Measurements from ENCODE around the gene DGKQ. TPM values are rescaled to one million over a fixed set of nuclear protein-coding genes. Genes with fewer than 3 reads are reported as not detected.
A peak's percentile ranks its signal among the peaks of the same experiment; 100 is the strongest.

The DGKQ gene
- total and polyA plus RNA-seq, 2 of the 13 experiments (the other 11 are each of a cell fraction or from before 2014, with no cell fraction given): 4.5 to 7.2 TPM

- no peak for TF ChIP-seq THAP7 (CRISPR knock-in tag; IDR thresholded peaks at IDR 0.05)
- no peak for TF ChIP-seq ZNF281 (CRISPR knock-in tag; IDR thresholded peaks at IDR 0.05; ENCODE audit: borderline replicate concordance)
- TF ChIP-seq SPEN (CRISPR knock-in tag; IDR thresholded peaks at IDR 0.05; ENCODE audit: low read depth): no peak
- no peak for TF ChIP-seq ZNF704 (CRISPR knock-in tag; IDR thresholded peaks at IDR 0.05; ENCODE audit: borderline replicate concordance)
- TF ChIP-seq ZFX (CRISPR knock-in tag; IDR thresholded peaks at IDR 0.05; ENCODE audit: low read depth): peak; percentile 43; the same call in 1 of the 2 replicates
- no peak for TF ChIP-seq HBP1 (CRISPR knock-in tag; IDR thresholded peaks at IDR 0.05; ENCODE audit: low read depth)
- TF ChIP-seq ZNF296 (CRISPR knock-in tag; conservative IDR thresholded peaks at IDR 0.05): no peak
- peak; percentile 63; the same call in 1 of the 2 replicates for TF ChIP-seq EED (CRISPR knock-in tag; IDR thresholded peaks at IDR 0.05)
- TF ChIP-seq ZNF256 (CRISPR knock-in tag; conservative IDR thresholded peaks at IDR 0.05): no peak
- no peak for TF ChIP-seq ATRX (CRISPR knock-in tag; IDR thresholded peaks at IDR 0.05; ENCODE audit: borderline replicate concordance)
- TF ChIP-seq ZNF235 (CRISPR knock-in tag; IDR thresholded peaks at IDR 0.05; ENCODE audit: borderline replicate concordance): no peak
- TF ChIP-seq HDAC1 (CRISPR knock-in tag; IDR thresholded peaks at IDR 0.05): 0 out of 2 replicates have a peak, but pooled peaks have one; percentile 24
- TF ChIP-seq, protein P1, sequence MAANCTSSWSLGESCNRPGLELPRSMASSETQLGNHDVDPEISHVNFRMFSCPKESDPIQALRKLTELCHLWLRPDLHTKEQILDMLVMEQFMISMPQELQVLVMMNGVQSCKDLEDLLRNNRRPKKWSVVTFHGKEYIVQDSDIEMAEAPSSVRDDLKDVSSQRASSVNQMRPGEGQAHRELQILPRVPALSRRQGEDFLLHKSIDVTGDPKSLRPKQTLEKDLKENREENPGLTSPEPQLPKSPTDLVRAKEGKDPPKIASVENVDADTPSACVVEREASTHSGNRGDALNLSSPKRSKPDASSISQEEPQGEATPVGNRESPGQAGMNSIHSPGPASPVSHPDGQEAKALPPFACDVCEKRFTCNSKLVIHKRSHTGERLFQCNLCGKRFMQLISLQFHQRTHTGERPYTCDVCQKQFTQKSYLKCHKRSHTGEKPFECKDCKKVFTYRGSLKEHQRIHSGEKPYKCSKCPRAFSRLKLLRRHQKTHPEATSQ (CRISPR knock-in tag; IDR thresholded peaks at IDR 0.05; ENCODE audit: borderline replicate concordance): no peak
- no peak for TF ChIP-seq RFXAP (CRISPR knock-in tag; IDR thresholded peaks at IDR 0.05; ENCODE audit: borderline replicate concordance)
- TF ChIP-seq ZNF354B (CRISPR knock-in tag; IDR thresholded peaks at IDR 0.05): no peak
- TF ChIP-seq ZNF749 (CRISPR knock-in tag; IDR thresholded peaks at IDR 0.05; ENCODE audit: borderline replicate concordance): no peak
- TF ChIP-seq ATAD3A (CRISPR knock-in tag; IDR thresholded peaks at IDR 0.05): no peak
- TF ChIP-seq, protein P2, sequence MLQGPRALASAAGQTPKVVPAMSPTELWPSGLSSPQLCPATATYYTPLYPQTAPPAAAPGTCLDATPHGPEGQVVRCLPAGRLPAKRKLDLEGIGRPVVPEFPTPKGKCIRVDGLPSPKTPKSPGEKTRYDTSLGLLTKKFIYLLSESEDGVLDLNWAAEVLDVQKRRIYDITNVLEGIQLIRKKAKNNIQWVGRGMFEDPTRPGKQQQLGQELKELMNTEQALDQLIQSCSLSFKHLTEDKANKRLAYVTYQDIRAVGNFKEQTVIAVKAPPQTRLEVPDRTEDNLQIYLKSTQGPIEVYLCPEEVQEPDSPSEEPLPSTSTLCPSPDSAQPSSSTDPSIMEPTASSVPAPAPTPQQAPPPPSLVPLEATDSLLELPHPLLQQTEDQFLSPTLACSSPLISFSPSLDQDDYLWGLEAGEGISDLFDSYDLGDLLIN (CRISPR knock-in tag; IDR thresholded peaks at IDR 0.05; ENCODE audit: borderline replicate concordance): no peak
Measured at GRCh38 chr4:972651-973424, 531 bp downstream of the DGKQ start (continued).
